GM23338 (cell line): ENCODE data around the gene ZNF853.

Experiments used
- EZH2 ChIP-seq: fragments of 200-600 bp; sonication (generic); IDR thresholded peaks from one replicate; pipeline ENCODE4 v1.8.0; 2017; ENCODE audit warnings: antibody characterized with exemption, mild to moderate bottlenecking, low read depth; ENCODE audit not compliant: unreplicated experiment
- JUNB ChIP-seq: IDR thresholded peaks from one replicate; pipeline ENCODE4 v1.6.1; 2016; ENCODE audit warnings: antibody characterized with exemption; ENCODE audit not compliant: unreplicated experiment
- TF ChIP-seq, protein P1 (sequence below), 2 experiments: fragments of 200-600 bp in 1 of 2; sonication (generic) in 1 of 2; conservative IDR thresholded peaks; 2 replicates each; pipeline versions ENCODE4 v1.5.1 to v1.6.1; 2016 to 2017; ENCODE audit warnings: antibody characterized with exemption in 2 of 2, low read depth in 2 of 2, mild to moderate bottlenecking in 2 of 2, moderate library complexity in 1 of 2
- TF ChIP-seq, protein P2 (sequence below): IDR thresholded peaks from one replicate; pipeline ENCODE4 v1.6.1; 2018; ENCODE audit warnings: antibody characterized with exemption; ENCODE audit not compliant: unreplicated experiment
- TF ChIP-seq, protein P3 (sequence below): IDR thresholded peaks from 2 replicates; pipeline ENCODE4 v1.6.1; 2016; ENCODE audit warnings: antibody characterized with exemption

DNA sequence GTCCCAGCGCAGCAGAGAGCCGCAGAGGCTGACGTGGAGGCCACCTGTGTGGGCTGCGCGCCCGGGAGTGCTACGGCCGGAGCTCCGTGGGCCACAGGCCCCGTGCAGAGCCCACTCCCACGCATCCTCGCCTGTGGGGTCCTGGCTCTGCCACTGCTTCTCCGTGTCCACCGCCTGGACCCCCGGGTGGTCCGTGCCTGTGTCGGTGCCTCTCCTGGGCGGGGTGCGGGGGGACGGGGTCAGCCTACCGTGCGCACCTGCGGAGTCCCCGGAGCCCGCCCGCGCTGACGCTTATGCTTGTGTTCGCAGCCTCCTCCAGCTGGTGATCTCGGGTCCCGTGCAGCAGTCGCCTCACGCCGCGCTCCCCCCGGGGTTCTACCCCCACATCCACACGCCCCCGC, 7.8 kb upstream of the ZNF853 start:
- TF ChIP-seq, protein P1, sequence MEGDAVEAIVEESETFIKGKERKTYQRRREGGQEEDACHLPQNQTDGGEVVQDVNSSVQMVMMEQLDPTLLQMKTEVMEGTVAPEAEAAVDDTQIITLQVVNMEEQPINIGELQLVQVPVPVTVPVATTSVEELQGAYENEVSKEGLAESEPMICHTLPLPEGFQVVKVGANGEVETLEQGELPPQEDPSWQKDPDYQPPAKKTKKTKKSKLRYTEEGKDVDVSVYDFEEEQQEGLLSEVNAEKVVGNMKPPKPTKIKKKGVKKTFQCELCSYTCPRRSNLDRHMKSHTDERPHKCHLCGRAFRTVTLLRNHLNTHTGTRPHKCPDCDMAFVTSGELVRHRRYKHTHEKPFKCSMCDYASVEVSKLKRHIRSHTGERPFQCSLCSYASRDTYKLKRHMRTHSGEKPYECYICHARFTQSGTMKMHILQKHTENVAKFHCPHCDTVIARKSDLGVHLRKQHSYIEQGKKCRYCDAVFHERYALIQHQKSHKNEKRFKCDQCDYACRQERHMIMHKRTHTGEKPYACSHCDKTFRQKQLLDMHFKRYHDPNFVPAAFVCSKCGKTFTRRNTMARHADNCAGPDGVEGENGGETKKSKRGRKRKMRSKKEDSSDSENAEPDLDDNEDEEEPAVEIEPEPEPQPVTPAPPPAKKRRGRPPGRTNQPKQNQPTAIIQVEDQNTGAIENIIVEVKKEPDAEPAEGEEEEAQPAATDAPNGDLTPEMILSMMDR (conservative IDR thresholded peaks at IDR 0.05; ENCODE audit: low read depth in 2 of 2) = no peak
- TF ChIP-seq JUNB (no peak), EZH2 (no peak)
- TF ChIP-seq, protein P2, sequence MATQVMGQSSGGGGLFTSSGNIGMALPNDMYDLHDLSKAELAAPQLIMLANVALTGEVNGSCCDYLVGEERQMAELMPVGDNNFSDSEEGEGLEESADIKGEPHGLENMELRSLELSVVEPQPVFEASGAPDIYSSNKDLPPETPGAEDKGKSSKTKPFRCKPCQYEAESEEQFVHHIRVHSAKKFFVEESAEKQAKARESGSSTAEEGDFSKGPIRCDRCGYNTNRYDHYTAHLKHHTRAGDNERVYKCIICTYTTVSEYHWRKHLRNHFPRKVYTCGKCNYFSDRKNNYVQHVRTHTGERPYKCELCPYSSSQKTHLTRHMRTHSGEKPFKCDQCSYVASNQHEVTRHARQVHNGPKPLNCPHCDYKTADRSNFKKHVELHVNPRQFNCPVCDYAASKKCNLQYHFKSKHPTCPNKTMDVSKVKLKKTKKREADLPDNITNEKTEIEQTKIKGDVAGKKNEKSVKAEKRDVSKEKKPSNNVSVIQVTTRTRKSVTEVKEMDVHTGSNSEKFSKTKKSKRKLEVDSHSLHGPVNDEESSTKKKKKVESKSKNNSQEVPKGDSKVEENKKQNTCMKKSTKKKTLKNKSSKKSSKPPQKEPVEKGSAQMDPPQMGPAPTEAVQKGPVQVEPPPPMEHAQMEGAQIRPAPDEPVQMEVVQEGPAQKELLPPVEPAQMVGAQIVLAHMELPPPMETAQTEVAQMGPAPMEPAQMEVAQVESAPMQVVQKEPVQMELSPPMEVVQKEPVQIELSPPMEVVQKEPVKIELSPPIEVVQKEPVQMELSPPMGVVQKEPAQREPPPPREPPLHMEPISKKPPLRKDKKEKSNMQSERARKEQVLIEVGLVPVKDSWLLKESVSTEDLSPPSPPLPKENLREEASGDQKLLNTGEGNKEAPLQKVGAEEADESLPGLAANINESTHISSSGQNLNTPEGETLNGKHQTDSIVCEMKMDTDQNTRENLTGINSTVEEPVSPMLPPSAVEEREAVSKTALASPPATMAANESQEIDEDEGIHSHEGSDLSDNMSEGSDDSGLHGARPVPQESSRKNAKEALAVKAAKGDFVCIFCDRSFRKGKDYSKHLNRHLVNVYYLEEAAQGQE = no peak
- TF ChIP-seq, protein P3, sequence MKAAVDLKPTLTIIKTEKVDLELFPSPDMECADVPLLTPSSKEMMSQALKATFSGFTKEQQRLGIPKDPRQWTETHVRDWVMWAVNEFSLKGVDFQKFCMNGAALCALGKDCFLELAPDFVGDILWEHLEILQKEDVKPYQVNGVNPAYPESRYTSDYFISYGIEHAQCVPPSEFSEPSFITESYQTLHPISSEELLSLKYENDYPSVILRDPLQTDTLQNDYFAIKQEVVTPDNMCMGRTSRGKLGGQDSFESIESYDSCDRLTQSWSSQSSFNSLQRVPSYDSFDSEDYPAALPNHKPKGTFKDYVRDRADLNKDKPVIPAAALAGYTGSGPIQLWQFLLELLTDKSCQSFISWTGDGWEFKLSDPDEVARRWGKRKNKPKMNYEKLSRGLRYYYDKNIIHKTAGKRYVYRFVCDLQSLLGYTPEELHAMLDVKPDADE = no peak
